Heart right ventricle (tissue), 16 donors: Measurements from ENCODE around the gene SH3RF2. TPM values are rescaled to one million over a fixed set of nuclear protein-coding genes. Genes with fewer than 3 reads are reported as not detected.

ENCODE experiments used
- ATAC-seq, 8 donors: fragments of 200-7000 bp; cut with Tn5 transposase; one replicate each; pipeline ENCODE4 v1.9.1; 2020; ENCODE audit warnings: mild to moderate bottlenecking in 8 of 8, moderate library complexity in 8 of 8, moderate number of reproducible peaks in 1 of 8
- DNase-seq, 2 donors: peaks; one replicate each; pipeline ENCODE4 v3.0.0-alpha.2; 2020
- H3K27ac ChIP-seq, 10 donors: fragments of 200-600 bp; sonication (generic) in 2 of 10; one replicate each; pipeline versions ENCODE4 v1.5.0 to v1.8.0; 2020 to 2022; ENCODE audit warnings: mild to moderate bottlenecking in 3 of 10
- H3K27me3 ChIP-seq, 7 donors: fragments of 200-600 bp; one replicate each; pipeline ENCODE4 v1.8.0; 2021 to 2022; ENCODE audit warnings: mild to moderate bottlenecking in 2 of 7
- H3K36me3 ChIP-seq, 9 donors: fragments of 200-600 bp; sonication (generic) in 1 of 9; one replicate each; pipeline versions ENCODE4 v1.5.0 to v1.8.0; 2020 to 2022; ENCODE audit warnings: mild to moderate bottlenecking in 2 of 9
- H3K4me1 ChIP-seq, 9 donors: fragments of 200-600 bp; sonication (generic) in 1 of 9; one replicate each; pipeline versions ENCODE4 v1.5.0 to v1.8.0; 2020 to 2022; ENCODE audit warnings: mild to moderate bottlenecking in 4 of 9
- H3K4me3 ChIP-seq, 10 donors: fragments of 200-600 bp; sonication (generic) in 2 of 10; one replicate each; pipeline versions ENCODE4 v1.5.0 to v1.8.0; 2020 to 2022; ENCODE audit warnings: mild to moderate bottlenecking in 7 of 10, moderate library complexity in 2 of 10
- H3K9me3 ChIP-seq, 11 donors: fragments of 200-600 bp in 10 of 11; sonication (generic) in 2 of 11; one replicate each; pipeline versions ENCODE4 v1.5.0 to v1.8.0; 2013 to 2022; ENCODE audit warnings: mild to moderate bottlenecking in 2 of 11, control low read depth in 1 of 11, moderate library complexity in 1 of 11
- WGBS, 2 donors: extraction: QIAGEN DNeasy Blood & Tissue Kit; methylation state at CpG; one replicate each; pipeline ENCODE4 v1.1.7; 2013; ENCODE audit warnings: inconsistent platforms in 1 of 2; 5-methylcytosine and 5-hydroxymethylcytosine counted together
- intact Hi-C, 10 donors: fragments of 100-400 bp; cut with DNase I; formaldehyde crosslinking; loops; one replicate each; pipeline versions ENCODE4 v1.11.1 to v1.14.2; 2022
- polyA plus RNA-seq, 2 donors: library from polyadenylated mRNA; stranded (reverse); fragments of 200-250 nt; gene quantifications; one replicate each; pipeline ENCODE4 v1.2.3, GENCODE V29; 2013
- total RNA-seq, 10 donors: library from RNA; stranded (reverse); fragmentation: NEBNext Ultra II Directional in 3 of 10; extraction: Animal tissue kit (Norgen Biotek cat#: 25700) in 3 of 10; gene quantifications; one replicate each; pipeline versions ENCODE4 v1.2.1 to v1.2.4, GENCODE V29; 2021 to 2023
- TF ChIP-seq, protein P1 (sequence below), 9 donors: fragments of 200-600 bp; sonication (generic) in 2 of 9; IDR thresholded peaks; one replicate each; pipeline versions ENCODE4 v1.5.0 to v1.8.0; 2021 to 2022; ENCODE audit warnings: antibody characterized with exemption in 9 of 9, mild to moderate bottlenecking in 5 of 9, moderate library complexity in 1 of 9
- donor health status: Arrhythmogenic right ventricular cardiomyopathy.
- donor health status: ischemic (EF 13 %, LVEDD 7.1; RV severe dilation, severe dysfunction).
- donor health status: healthy with polysubstance abuse.
- donor health status: DM: no; HTN: yes; CAD: no.
- donor health status: DM: no; HTN: no; CAD: no.
- donor health status: ischemic (EF 25% LVEDD 6.9; RV normal size, moderate dysfunction).
- donor health status: ischemic (EF 25% LVEDD 5.7; RV mildly dilated, moderate dysfunction).
- donor health status: healthy.
- donor health status: DM: yes; HTN: yes; CAD: no.
- donor health status: Ischemic cardiomyopathy.
- donor health status: ischemic (EF 35%, LVEDD 5.7; RV mildly dilated, moderate dysfunction).
- donor health status: nonischemic (EF 11% LVEDD 7.7; RV severe dilation, severe dysfunction).
- donor health status: DM: yes; HTN: yes; CAD: no.
- donor health status: PGD.
- donor health status: ischemic (EF 29% LVEDD 5.4; RV normal size, mild dysfunction).
- donor health status: nonischemic (EF 23%, LVEDD 6.1; RV moderate dilation, normal function).

SH3RF2 gene
- total and polyA plus RNA-seq, 12 donors: 32.9 to 887 (median 219) TPM

- H3K4me3 ChIP-seq: no peak overlapping the region
- DNase-seq (no peak), ATAC-seq (peak in 4 of 8 donors; percentile 3 to 60 (median 36))
- H3K27me3 ChIP-seq: no peaks in the 10 kb centered on the region
- intact Hi-C loops: no loop called here
- H3K27ac ChIP-seq: peak overlapping the region; percentile 31 to 89 (median 77)
- H3K36me3 ChIP-seq: no peaks in the 10 kb centered on the region
- 36 to 40% methylated on average over 9 of the region's 9 CpGs for WGBS, 2 donors
- H3K4me1 ChIP-seq: peaks cover 8 to 52% (median 26%) of the 10 kb centered on the region in 9 donors
- no peaks in the 10 kb centered on the region for H3K9me3 ChIP-seq
- TF ChIP-seq, protein P1, sequence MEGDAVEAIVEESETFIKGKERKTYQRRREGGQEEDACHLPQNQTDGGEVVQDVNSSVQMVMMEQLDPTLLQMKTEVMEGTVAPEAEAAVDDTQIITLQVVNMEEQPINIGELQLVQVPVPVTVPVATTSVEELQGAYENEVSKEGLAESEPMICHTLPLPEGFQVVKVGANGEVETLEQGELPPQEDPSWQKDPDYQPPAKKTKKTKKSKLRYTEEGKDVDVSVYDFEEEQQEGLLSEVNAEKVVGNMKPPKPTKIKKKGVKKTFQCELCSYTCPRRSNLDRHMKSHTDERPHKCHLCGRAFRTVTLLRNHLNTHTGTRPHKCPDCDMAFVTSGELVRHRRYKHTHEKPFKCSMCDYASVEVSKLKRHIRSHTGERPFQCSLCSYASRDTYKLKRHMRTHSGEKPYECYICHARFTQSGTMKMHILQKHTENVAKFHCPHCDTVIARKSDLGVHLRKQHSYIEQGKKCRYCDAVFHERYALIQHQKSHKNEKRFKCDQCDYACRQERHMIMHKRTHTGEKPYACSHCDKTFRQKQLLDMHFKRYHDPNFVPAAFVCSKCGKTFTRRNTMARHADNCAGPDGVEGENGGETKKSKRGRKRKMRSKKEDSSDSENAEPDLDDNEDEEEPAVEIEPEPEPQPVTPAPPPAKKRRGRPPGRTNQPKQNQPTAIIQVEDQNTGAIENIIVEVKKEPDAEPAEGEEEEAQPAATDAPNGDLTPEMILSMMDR (IDR thresholded peaks at IDR 0.05): no peak
Measured at GRCh38 chr5:146073239-146073900, 137.0 kb downstream of the SH3RF2 start.

DNA sequence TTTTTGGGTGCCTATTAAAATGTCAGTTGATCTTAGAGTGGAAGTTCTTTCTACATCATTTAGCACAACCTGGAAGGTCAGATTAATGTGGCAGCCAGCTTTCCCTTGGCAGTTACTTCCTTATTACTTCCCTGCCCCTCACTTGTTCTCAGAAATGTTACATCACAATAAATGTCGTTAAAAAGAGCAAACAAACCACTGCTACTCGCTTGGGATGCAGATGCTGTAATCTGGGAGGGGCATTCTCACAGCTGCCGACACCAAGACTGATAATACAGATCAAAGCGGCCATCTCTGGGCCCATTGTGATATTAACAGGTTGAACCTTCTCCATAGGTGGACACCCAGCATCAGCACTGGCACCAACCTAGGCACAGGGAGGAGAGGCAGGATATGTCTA lies 139.7 kb downstream of the SH3RF2 start:
- intact Hi-C loops: no loop called here
- no peaks in the 10 kb centered on the region for H3K9me3 ChIP-seq
- peaks cover 6 to 41% (median 22%) of the 10 kb centered on the region in 9 donors for H3K4me1 ChIP-seq
- DNase-seq: no peak
- TF ChIP-seq, protein P1 (IDR thresholded peaks at IDR 0.05): no peak
- peak overlapping the region in 1 of 10 donors; percentile 12 for H3K27ac ChIP-seq
- no peaks in the 10 kb centered on the region for H3K27me3 ChIP-seq
- peak in 1 of 8 donors; percentile 16 for ATAC-seq
- no peaks in the 10 kb centered on the region for H3K36me3 ChIP-seq
- WGBS, 2 donors: 32 to 42% methylated on average over 4 of the region's 4 CpGs
- no peak overlapping the region for H3K4me3 ChIP-seq

DNA sequence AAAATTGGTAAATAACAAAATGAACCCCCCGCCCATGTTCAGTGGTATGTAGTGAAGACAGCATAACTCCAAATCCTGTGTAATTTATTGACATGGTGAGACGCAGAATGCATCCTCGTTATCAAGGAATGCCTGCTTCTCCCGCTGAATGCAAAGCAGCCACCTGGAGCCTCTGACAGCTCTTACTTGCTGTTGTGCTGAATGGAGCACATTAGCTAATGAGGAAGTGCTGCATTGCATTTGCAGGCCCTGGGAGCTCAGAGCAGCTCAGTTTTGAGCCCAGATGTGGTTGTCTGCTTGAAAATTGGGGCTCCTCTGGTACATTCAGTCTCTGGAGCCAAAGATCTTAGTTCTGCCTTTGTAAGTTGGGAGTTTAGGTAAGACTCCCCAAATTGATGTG lies 140.1 kb downstream of the SH3RF2 start:
- Histone ChIP-seq H3K27me3 (no peaks in the 10 kb centered on the region), H3K4me3 (no peak overlapping the region), H3K9me3 (no peaks in the 10 kb centered on the region), H3K36me3 (no peaks in the 10 kb centered on the region), H3K4me1 (peaks cover 6 to 41% (median 21%) of the 10 kb centered on the region in 9 donors), H3K27ac (peak overlapping the region in 2 of 10 donors; percentile 4 to 12)
- WGBS, 2 donors: 51 to 52% methylated on average over 4 of the region's 4 CpGs
- DNase-seq: no peak
- peak in 1 of 8 donors; percentile 44 for ATAC-seq
- TF ChIP-seq, protein P1 (IDR thresholded peaks at IDR 0.05): no peak
- intact Hi-C loops: no loop called here

DNA sequence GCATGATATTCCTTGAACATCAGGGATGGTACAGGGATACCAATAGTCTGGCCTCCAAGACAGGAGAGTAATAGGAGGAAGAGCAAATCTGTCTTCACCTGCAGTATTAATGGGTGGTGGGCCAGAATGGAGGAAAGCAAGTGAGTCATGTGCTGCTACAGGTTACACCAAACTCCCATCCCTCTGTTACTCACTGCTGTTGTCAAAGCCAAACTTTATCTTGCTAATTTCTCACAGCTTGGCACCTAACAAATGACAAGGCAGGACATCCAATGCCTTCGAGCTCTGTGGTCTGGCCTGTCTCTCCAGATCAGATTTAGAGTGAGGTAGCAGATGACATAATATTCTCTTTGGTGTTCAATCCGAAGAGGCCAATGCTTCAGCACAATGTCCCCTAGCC lies 142.2 kb downstream of the SH3RF2 start:
- H3K9me3 ChIP-seq: no peaks in the 10 kb centered on the region
- H3K27ac ChIP-seq: no peak overlapping the region
- peaks cover 0 to 35% (median 13%) of the 10 kb centered on the region in 9 donors for H3K4me1 ChIP-seq
- TF ChIP-seq, protein P1 (IDR thresholded peaks at IDR 0.05): no peak
- no peak overlapping the region for H3K4me3 ChIP-seq
- ATAC-seq: no peak
- H3K27me3 ChIP-seq: no peaks in the 10 kb centered on the region
- no peaks in the 10 kb centered on the region for H3K36me3 ChIP-seq
- DNase-seq: no peak
- WGBS, 2 donors: 43 to 53% methylated on average over 2 of the region's 2 CpGs
- intact Hi-C loops: no loop called here
